Melanocyte of skin (primary cell): ENCODE results near the gene PCDH12. TPM values are rescaled to one million over a fixed set of nuclear protein-coding genes. Genes with fewer than 3 reads are reported as not detected.

Experiments used
- total RNA-seq, 2 donors: library from RNA; depleted of rRNA; stranded (reverse); fragments of >200 nt; gene quantifications; 2 replicates each; pipeline ENCODE4 v1.2.3, GENCODE V29; 2012

PCDH12 gene
- under 1 TPM; under 0.01 to 0.33 TPM for total RNA-seq

DNA sequence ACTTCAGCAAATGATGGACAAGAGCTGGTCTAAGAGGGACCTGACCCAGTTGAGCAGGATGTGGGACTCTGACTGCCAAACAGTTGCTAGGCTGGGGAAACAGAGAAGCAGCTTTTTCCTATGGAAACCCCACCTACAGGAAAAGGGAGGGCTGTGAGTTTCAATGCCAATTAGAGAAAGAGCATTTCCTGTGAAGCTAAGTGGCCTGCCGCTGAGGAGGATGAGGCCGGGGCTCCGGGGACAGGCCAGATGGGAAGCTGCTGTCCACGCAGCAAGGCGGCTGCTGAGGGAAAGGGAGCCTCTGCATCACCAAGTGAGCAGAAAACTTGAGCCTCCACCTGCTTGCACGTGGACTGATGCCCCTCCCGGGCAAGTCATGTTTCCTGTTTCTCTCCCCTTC is at the start of gene PCDH12:
Gene PCDH12, minus strand, starts transcription at position 90 of the 400 bp plus-strand sequence. CDS start 351 bp downstream, outside the sequence.

DNA sequence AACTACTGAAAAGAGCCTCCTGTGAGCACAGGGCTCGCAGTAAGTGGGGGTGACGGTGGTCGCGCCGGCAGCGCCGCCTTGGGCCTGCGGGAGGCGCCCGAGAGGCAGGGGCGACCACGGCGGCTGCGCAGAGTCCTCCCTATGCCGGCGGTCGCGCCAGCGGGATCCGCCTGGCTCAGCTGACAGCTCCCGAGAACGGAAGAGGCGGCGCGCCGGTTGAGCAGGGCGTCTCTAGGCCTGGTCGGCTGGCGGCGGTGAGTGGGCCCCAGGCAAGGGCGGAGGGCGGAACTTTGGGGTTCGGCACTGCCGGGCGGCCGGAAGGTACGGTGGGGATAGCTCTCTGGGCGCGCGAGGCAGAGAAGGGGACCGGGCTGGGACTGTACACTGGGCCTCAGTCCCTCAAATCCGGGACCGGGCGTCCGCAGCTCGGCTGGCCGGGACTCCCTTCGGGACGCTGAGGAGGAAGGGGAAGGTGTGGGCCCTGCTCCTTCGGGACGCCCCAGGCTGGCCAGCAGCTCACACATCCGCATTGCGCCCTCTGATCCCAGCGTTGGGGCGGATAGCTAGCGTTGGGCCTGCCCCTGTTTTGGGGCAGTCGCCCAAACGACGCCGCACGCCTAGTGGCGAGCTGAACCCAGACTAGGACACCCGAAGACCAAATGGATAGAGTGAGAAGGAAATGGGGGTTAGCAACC is 11.1 kb upstream of the PCDH12 start, which contains the start of gene RNF14:
Gene RNF14, plus strand, starts transcription at position 192 of the 695 bp plus-strand sequence. CDS start 4,484 bp downstream, outside the sequence.

GRCh38 chr5:141923448-141924313 is 34.3 kb downstream of the PCDH12 start, which contains the start of gene DELE1:
Gene DELE1, plus strand, starts transcription at chr5:141923871. Its CDS starts 71 bp downstream, at chr5:141923942.

Other genes with a start within 250 kb of the PCDH12 start
- gene PCDH1, start 79.8 kb downstream of the PCDH12 start, total RNA-seq: under 1 TPM; 0.34 to 1.00 TPM
- gene DELE1, start 34.3 kb downstream of the PCDH12 start, total RNA-seq: 10 to 100 TPM; 34.3 to 37.9 TPM
- 100 to 1,000 TPM in 1 of 2 donors, 10 to 100 TPM in 1; 79.3 to 107 TPM for gene RNF14, start 10.9 kb upstream of the PCDH12 start, total RNA-seq
- gene GNPDA1, start 54.8 kb upstream of the PCDH12 start, total RNA-seq: 100 to 1,000 TPM in 1 of 2 donors, 10 to 100 TPM in 1; 77.4 to 159 TPM
- 100 to 1,000 TPM; 101 TPM for gene NDFIP1, start 150.6 kb upstream of the PCDH12 start, total RNA-seq